Skeletal muscle tissue (tissue), 4 donors: Measurements from ENCODE around the gene SUSD6. TPM values are rescaled to one million over a fixed set of nuclear protein-coding genes. Genes with fewer than 3 reads are reported as not detected.

Experiments used
- H3K27ac ChIP-seq: one replicate; pipeline ENCODE4 v1.7.0; 2013; ENCODE audit warnings: mild to moderate bottlenecking, low read depth, low read length, inconsistent platforms
- H3K27me3 ChIP-seq, 3 donors: one replicate each; pipeline ENCODE4 v1.7.0; 2013; ENCODE audit warnings: low read length in 3 of 3; ENCODE audit not compliant: control insufficient read depth in 3 of 3, insufficient read depth in 3 of 3
- H3K36me3 ChIP-seq, 3 donors: one replicate each; pipeline ENCODE4 v1.7.0; 2013; ENCODE audit warnings: low read length in 3 of 3; ENCODE audit not compliant: control insufficient read depth in 3 of 3, insufficient read depth in 3 of 3
- H3K4me1 ChIP-seq, 3 donors: one replicate each; pipeline ENCODE4 v1.7.0; 2013; ENCODE audit warnings: low read length in 3 of 3, mild to moderate bottlenecking in 3 of 3; ENCODE audit not compliant: control insufficient read depth in 3 of 3, insufficient read depth in 3 of 3
- H3K4me3 ChIP-seq, 3 donors: one replicate each; pipeline ENCODE4 v1.7.0; 2013; ENCODE audit warnings: low read length in 3 of 3
- H3K9ac ChIP-seq, 3 donors: one replicate each; pipeline ENCODE4 v1.7.0; 2013; ENCODE audit warnings: low read length in 3 of 3, mild to moderate bottlenecking in 3 of 3, moderate library complexity in 2 of 3, low read depth in 1 of 3
- H3K9me3 ChIP-seq, 3 donors: one replicate each; pipeline ENCODE4 v1.7.0; 2013; ENCODE audit warnings: low read length in 3 of 3; ENCODE audit not compliant: control insufficient read depth in 3 of 3
- total RNA-seq: library from RNA; depleted of rRNA; stranded (reverse); fragments of >200 nt; gene quantifications from one replicate; pipeline ENCODE4 v1.2.3, GENCODE V29; 2014
- donor health status: Osteomylitis.

The SUSD6 gene
- total RNA-seq, 1 donor from 2014 or later: 10.4 TPM

GRCh38 chr14:69610020-69610873 lies 1.1 kb upstream of the SUSD6 start:
- peak overlapping the region; percentile 77 to 93 (median 84) for H3K4me3 ChIP-seq
- no peaks in the 10 kb centered on the region for H3K9me3 ChIP-seq
- peak overlapping the region; percentile 83 for H3K27ac ChIP-seq
- H3K27me3 ChIP-seq: no peaks in the 10 kb centered on the region
- H3K9ac ChIP-seq: peak overlapping the region; percentile 69 to 85 (median 85)
- H3K4me1 ChIP-seq: peaks cover 34 to 44% (median 39%) of the 10 kb centered on the region in 3 donors
- no peaks in the 10 kb centered on the region for H3K36me3 ChIP-seq

DNA sequence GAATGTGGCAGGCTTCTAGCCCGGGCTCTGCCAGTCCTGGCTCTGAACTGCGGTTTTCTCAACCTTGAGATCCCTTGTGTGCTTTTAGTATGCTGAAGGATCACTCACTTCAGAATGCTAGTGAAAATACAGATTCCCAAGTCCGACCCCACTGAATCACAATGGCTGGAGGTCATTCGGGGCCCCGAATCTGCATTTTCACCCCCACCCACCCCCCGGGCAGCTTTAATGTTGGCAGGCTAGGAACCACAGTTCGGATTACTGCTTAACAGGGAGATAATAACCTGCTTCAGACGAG lies 573 bp upstream of the SUSD6 start:
- peaks cover 40 to 50% (median 43%) of the 10 kb centered on the region in 3 donors for H3K4me1 ChIP-seq

DNA sequence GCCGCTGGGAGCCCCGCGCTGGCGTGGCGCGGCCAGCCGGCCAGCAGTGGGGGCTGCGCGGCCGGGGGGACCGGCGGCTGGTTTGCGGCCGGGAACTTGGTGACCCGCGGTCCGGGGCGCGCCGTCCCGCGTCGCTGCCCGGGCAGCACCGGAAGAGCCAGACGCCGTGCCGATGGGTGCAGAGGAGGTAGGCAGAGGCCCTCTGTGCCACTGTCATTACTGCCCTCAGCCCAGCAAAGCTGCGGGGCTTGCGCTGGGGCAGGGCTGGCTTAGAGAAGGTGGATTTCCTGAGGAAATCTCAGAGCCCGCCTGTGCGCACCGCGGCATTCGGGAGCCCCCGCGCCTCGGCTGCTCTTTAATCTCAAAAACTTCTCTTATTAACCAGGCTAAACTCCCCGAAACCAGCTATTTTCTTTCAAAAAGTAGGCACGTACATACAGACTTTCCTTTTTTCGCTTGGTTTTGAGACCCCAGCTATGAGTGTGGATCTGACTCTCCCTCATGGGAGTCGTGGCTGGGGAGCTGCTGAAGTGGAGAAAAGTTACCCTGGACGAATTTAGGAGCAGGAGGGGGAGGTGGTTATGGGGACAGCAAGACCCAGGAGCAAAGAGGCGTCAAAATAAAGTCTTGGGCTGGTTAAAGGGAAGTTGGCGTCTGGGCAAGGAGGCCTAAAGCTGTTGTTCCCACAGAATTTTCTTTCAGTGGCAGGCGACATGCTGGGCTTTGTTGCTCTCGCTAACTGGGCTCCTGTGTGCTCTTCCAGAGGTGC lies 802 bp downstream of the SUSD6 start:
- Histone ChIP-seq H3K36me3 (no peaks in the 10 kb centered on the region), H3K4me3 (peak overlapping the region; percentile 80 to 86 (median 82)), H3K27me3 (no peaks in the 10 kb centered on the region), H3K27ac (peak overlapping the region; percentile 94), H3K4me1 (peaks cover 53 to 63% (median 55%) of the 10 kb centered on the region in 3 donors), H3K9ac (peak overlapping the region; percentile 70 to 97 (median 92)), H3K9me3 (no peaks in the 10 kb centered on the region)

More for the DNA sequence above, 573 bp upstream of the SUSD6 start:
- H3K9ac ChIP-seq: peak overlapping the region; percentile 69 to 85 (median 85)
- no peaks in the 10 kb centered on the region for H3K9me3 ChIP-seq
- H3K4me3 ChIP-seq: peak overlapping the region; percentile 77 to 93 (median 84)
- no peaks in the 10 kb centered on the region for H3K36me3 ChIP-seq
- H3K27ac ChIP-seq: peak overlapping the region; percentile 83
- H3K27me3 ChIP-seq: no peaks in the 10 kb centered on the region

GRCh38 chr14:69612783-69613130 lies 1.4 kb downstream of the SUSD6 start:
- Histone ChIP-seq H3K27ac (peak overlapping the region; percentile 94), H3K9ac (peak overlapping the region; percentile 70 to 97 (median 92)), H3K27me3 (no peaks in the 10 kb centered on the region), H3K9me3 (no peaks in the 10 kb centered on the region), H3K36me3 (no peaks in the 10 kb centered on the region), H3K4me1 (peaks cover 57 to 68% (median 60%) of the 10 kb centered on the region in 3 donors), H3K4me3 (peak overlapping the region; percentile 80 to 86 (median 82))

DNA sequence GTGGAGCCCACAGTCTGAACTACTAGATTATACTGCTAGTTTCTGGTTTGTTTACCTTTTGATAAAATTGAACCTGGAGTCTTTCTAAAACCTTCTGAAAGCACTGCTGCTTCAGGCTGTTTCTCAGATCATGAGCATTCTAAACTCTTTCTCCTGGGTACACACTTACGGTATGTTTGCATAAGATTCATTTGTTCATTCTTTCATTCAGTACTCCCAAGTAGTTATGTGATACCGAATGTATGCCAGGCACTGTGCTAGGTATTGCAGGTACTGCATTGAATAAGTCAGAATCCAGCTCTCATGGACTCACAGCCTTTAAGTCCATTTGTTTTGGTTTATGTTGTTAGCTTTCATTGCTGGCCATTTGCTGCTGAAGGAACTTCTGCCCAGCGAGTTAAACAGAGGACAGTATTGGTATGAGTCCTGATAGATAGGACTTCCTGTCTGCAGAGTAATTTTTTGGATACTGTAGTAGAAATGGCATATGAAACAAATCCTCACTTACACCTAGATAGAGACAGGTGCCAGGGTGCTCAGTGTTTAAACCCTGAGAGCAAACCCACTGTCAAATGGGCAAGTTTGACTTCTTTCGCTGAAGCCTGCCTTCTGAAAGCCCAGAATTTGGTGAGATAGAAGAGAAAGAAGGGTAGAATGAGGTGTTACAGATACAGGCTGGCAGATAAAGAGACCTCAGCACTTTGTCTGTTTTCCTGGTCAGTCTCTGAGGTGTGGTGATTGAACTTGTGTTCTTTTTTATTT lies 2.1 kb downstream of the SUSD6 start:
- Histone ChIP-seq H3K27ac (peak overlapping the region; percentile 94), H3K27me3 (no peaks in the 10 kb centered on the region), H3K4me1 (peaks cover 63 to 76% (median 67%) of the 10 kb centered on the region in 3 donors), H3K36me3 (no peaks in the 10 kb centered on the region), H3K4me3 (peak overlapping the region in 2 of 3 donors; percentile 22 to 86), H3K9ac (peak overlapping the region in 2 of 3 donors; percentile 4 to 97), H3K9me3 (no peaks in the 10 kb centered on the region)

DNA sequence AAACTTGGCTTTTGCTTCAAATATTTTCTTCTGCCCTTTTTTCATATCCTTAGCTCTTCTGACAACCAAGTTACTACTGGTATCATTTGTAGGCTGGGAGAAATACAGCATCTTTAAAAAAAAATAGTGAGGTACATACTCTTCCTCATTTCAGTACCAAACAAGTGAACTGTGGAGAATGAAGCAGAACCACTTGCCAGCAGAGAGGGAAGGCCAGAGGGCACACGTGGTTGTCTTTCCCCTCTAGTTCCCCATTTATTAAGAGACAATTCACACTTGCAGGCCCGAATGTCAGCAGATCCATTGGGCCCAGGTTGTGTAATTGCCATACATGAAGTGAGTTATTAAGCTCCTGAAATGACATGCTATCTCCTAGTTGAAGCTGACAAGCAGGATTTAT lies 3.2 kb downstream of the SUSD6 start:
- Histone ChIP-seq H3K27ac (peak overlapping the region; percentile 67), H3K9ac (peak overlapping the region in 1 of 3 donors; percentile 41), H3K27me3 (no peaks in the 10 kb centered on the region), H3K4me1 (peaks cover 68 to 79% (median 75%) of the 10 kb centered on the region in 3 donors), H3K36me3 (no peaks in the 10 kb centered on the region), H3K9me3 (no peaks in the 10 kb centered on the region), H3K4me3 (no peak overlapping the region)

- H3K9ac ChIP-seq: peak overlapping the region in 2 of 3 donors; percentile 41 to 54
- no peaks in the 10 kb centered on the region for H3K9me3 ChIP-seq
- peaks cover 71 to 76% (median 72%) of the 10 kb centered on the region in 3 donors for H3K4me1 ChIP-seq
- no peaks in the 10 kb centered on the region for H3K27me3 ChIP-seq
- H3K36me3 ChIP-seq: no peaks in the 10 kb centered on the region
- H3K27ac ChIP-seq: peak overlapping the region; percentile 67
- peak overlapping the region in 2 of 3 donors; percentile 39 to 56 for H3K4me3 ChIP-seq
Observed at GRCh38 chr14:69615121-69615495, 3.7 kb downstream of the SUSD6 start.

DNA sequence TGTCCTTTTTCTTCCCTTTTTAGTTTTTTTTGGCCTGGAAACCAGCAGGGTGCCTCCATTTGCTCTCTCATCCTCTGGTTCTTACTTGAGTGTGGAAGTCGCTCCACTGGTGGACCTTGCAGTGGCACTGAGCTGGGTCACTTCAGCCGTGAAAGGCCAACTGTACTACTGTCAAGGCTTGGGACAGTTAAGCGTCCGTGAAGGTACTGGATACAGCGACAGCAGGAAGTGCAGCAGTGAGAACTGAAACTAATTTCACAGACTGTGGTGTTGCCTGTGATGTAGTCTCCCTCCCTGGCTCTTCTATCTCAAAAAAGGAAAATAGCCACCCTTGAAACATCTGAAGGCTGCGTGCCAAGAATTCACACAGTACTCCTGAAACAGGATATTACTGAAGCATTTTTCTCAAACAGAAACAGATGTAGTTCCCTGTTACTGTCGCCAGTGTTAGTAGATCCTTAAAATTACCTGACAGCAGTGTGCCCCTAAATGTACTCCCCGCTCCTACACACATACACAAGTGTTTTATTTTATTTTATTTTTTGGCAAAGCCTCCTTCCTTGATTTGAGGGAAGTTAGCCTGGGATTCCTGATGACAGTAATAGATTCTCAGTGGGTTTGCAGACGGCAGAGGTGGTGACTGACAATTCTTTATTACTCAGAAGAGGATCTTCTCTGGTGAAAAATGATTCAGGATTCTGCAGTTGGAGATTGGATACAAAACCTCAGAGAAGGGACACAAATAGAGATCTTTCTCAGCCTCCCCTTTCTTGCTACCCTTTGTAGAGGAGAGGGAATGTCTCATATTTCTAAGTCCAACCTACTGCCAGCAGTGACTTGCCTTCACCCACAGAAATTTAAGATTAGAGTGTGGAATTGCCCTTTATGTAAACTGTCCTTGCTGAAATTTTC lies 4.4 kb downstream of the SUSD6 start:
- no peaks in the 10 kb centered on the region for H3K36me3 ChIP-seq
- peak overlapping the region; percentile 38 to 56 (median 39) for H3K4me3 ChIP-seq
- no peaks in the 10 kb centered on the region for H3K27me3 ChIP-seq
- no peaks in the 10 kb centered on the region for H3K9me3 ChIP-seq
- H3K4me1 ChIP-seq: peaks cover 65 to 74% (median 69%) of the 10 kb centered on the region in 3 donors
- H3K9ac ChIP-seq: peak overlapping the region; percentile 41 to 54 (median 44)
- H3K27ac ChIP-seq: peak overlapping the region; percentile 67

GRCh38 chr14:69616408-69616773 lies 5.0 kb downstream of the SUSD6 start:
- H3K27me3 ChIP-seq: no peaks in the 10 kb centered on the region
- H3K27ac ChIP-seq: peak overlapping the region; percentile 67
- H3K9ac ChIP-seq: peak overlapping the region in 2 of 3 donors; percentile 41 to 54
- peaks cover 66 to 77% (median 72%) of the 10 kb centered on the region in 3 donors for H3K4me1 ChIP-seq
- H3K9me3 ChIP-seq: no peaks in the 10 kb centered on the region
- H3K36me3 ChIP-seq: no peaks in the 10 kb centered on the region
- no peak overlapping the region for H3K4me3 ChIP-seq
